H1 (cell line): ENCODE data around the gene ITPR1. TPM values are rescaled to one million over a fixed set of nuclear protein-coding genes. Genes with fewer than 3 reads are reported as not detected.

Experiments
- CTCF ChIA-PET: fragments of 300-600 bp; sonication (Branson Sonifier 250); formaldehyde crosslinking; loops from one replicate; lab custom pipeline; 2021; ENCODE audit not compliant: partially characterized antibody; lab: Charles Lee
- POLR2A ChIA-PET: fragments of 300-600 bp; sonication (Branson Sonifier 250); formaldehyde crosslinking; loops from one replicate; lab custom pipeline; 2021; ENCODE audit warnings: inconsistent platforms; ENCODE audit not compliant: partially characterized antibody; lab: Charles Lee
- DNase-seq, 2 experiments: peaks; one replicate each; pipeline versions ENCODE4 v3.0.0 to v3.0.0-alpha.2; 2010 to 2022; ENCODE audit warnings: low spot score in 2 of 2, low read depth in 1 of 2, mixed read lengths in 1 of 2
- FAIRE-seq: peaks from 2 replicates; lab custom pipeline; 2011; peaks lifted over from hg19 to GRCh38; lab: Jason Lieb, UNC
- H2AFZ ChIP-seq: 2 replicates; pipeline ENCODE4 v1.8.1; 2012; ENCODE audit warnings: low read length, inconsistent platforms
- H2AK5ac ChIP-seq: 2 replicates; pipeline ENCODE4 v1.6.1; 2013; ENCODE audit warnings: low read depth, low read length
- H2BK120ac ChIP-seq: replicated peaks from 2 replicates; pipeline ENCODE3; 2013; ENCODE audit warnings: low read depth, low read length, inconsistent platforms
- H2BK12ac ChIP-seq: 2 replicates; pipeline ENCODE4 v1.6.1; 2013; ENCODE audit warnings: low read depth, low read length
- H2BK15ac ChIP-seq: 2 replicates; pipeline ENCODE4 v1.6.1; 2013; ENCODE audit warnings: low read length
- H2BK20ac ChIP-seq: 2 replicates; pipeline ENCODE4 v1.6.1; 2013; ENCODE audit warnings: low read length
- H2BK5ac ChIP-seq: 2 replicates; pipeline ENCODE4 v1.6.1; 2013; ENCODE audit warnings: low read depth, low read length
- H3K14ac ChIP-seq: 2 replicates; pipeline ENCODE4 v1.6.1; 2013; ENCODE audit warnings: inconsistent platforms; ENCODE audit not compliant: insufficient read length
- H3K18ac ChIP-seq: 2 replicates; pipeline ENCODE4 v1.6.1; 2013; ENCODE audit warnings: low read length; ENCODE audit errors: extremely low read depth
- H3K23ac ChIP-seq: 2 replicates; pipeline ENCODE4 v1.6.1; 2013; ENCODE audit warnings: inconsistent platforms; ENCODE audit not compliant: insufficient read length
- H3K23me2 ChIP-seq: 2 replicates; pipeline ENCODE4 v1.6.1; 2013; ENCODE audit warnings: low read depth, low read length
- H3K27ac ChIP-seq: 2 replicates; pipeline ENCODE4 v1.6.1; 2011; ENCODE audit warnings: low read depth, low read length, inconsistent platforms
- H3K27me3 ChIP-seq, 4 experiments: replicated peaks in 1 of 4; 1 replicate in 1 of 4; 2 replicates in 3 of 4; pipeline versions ENCODE4 v1.6.1 to v1.8.1; 2011 to 2013; ENCODE audit warnings: low read length in 3 of 4, mild to moderate bottlenecking in 3 of 4, inconsistent platforms in 2 of 4, mixed read lengths in 2 of 4, moderate library complexity in 1 of 4; ENCODE audit not compliant: control insufficient read depth in 3 of 4, insufficient read depth in 3 of 4; ENCODE audit errors: extremely low read depth in 1 of 4
- H3K36me3 ChIP-seq, 4 experiments: 2 replicates each; pipeline versions ENCODE4 v1.6.1 to v1.8.1; 2011 to 2013; ENCODE audit warnings: mild to moderate bottlenecking in 4 of 4, low read length in 3 of 4, moderate library complexity in 2 of 4, control low read depth in 1 of 4, inconsistent platforms in 1 of 4; ENCODE audit not compliant: insufficient read depth in 4 of 4, control insufficient read depth in 2 of 4
- H3K4ac ChIP-seq: replicated peaks from 2 replicates; pipeline ENCODE3; 2013; ENCODE audit warnings: low read length, low read depth, mixed read lengths, inconsistent platforms; ENCODE audit not compliant: insufficient read length
- H3K4me1 ChIP-seq, 4 experiments: replicated peaks in 1 of 4; 1 replicate in 1 of 4; 2 replicates in 3 of 4; pipeline versions ENCODE4 v1.6.1 to v1.8.1; 2011 to 2013; ENCODE audit warnings: low read length in 3 of 4, inconsistent platforms in 2 of 4, mixed read lengths in 1 of 4; ENCODE audit not compliant: insufficient read depth in 4 of 4, control insufficient read depth in 3 of 4
- H3K4me2 ChIP-seq, 2 experiments: 2 replicates each; pipeline versions ENCODE4 v1.6.1 to v1.8.1; 2011 to 2013; ENCODE audit warnings: low read depth in 2 of 2, low read length in 2 of 2, control low read depth in 1 of 2, inconsistent platforms in 1 of 2, mild to moderate bottlenecking in 1 of 2; ENCODE audit not compliant: insufficient read depth in 1 of 2
- H3K4me3 ChIP-seq, 4 experiments: fragments of 200-600, 300-600 bp in 1 of 4; sonication (generic), shearing (Covaris generic), sonication (Bioruptor Twin) in 1 of 4; 2 replicates each; pipeline versions ENCODE4 v1.5.1 to v1.8.1; 2011 to 2016; ENCODE audit warnings: low read length in 4 of 4, low read depth in 3 of 4, control low read depth in 2 of 4, inconsistent platforms in 2 of 4, mild to moderate bottlenecking in 2 of 4, mixed read lengths in 1 of 4, moderate library complexity in 1 of 4; ENCODE audit not compliant: insufficient read depth in 2 of 4; ENCODE audit errors: extremely low read depth in 1 of 4
- H3K56ac ChIP-seq: replicated peaks from 2 replicates; pipeline ENCODE3; 2013; ENCODE audit warnings: low read depth, mild to moderate bottlenecking, mixed read lengths, low read length, inconsistent platforms; ENCODE audit not compliant: insufficient read length
- H3K79me1 ChIP-seq: 2 replicates; pipeline ENCODE4 v1.6.1; 2013; ENCODE audit warnings: low read depth, low read length, control low read depth
- H3K79me2 ChIP-seq, 2 experiments: 2 replicates each; pipeline versions ENCODE4 v1.6.1 to v1.8.1; 2012 to 2013; ENCODE audit warnings: low read length in 2 of 2, mild to moderate bottlenecking in 2 of 2, inconsistent platforms in 1 of 2; ENCODE audit not compliant: insufficient read depth in 2 of 2, control insufficient read depth in 1 of 2
- H3K9ac ChIP-seq, 4 experiments: replicated peaks in 1 of 4; 1 replicate in 1 of 4; 2 replicates in 3 of 4; pipeline versions ENCODE4 v1.6.1 to v1.8.1; 2011 to 2013; ENCODE audit warnings: low read depth in 3 of 4, low read length in 3 of 4, control low read depth in 2 of 4, mild to moderate bottlenecking in 2 of 4, moderate library complexity in 2 of 4, inconsistent platforms in 1 of 4; ENCODE audit errors: extremely low read depth in 1 of 4
- H3K9me3 ChIP-seq, 2 experiments: 2 replicates each; pipeline versions ENCODE4 v1.6.1 to v1.8.1; 2012 to 2013; ENCODE audit warnings: mild to moderate bottlenecking in 2 of 2, moderate library complexity in 2 of 2, control low read depth in 1 of 2, inconsistent platforms in 1 of 2, low read depth in 1 of 2, low read length in 1 of 2, mixed read lengths in 1 of 2; ENCODE audit not compliant: insufficient read depth in 2 of 2
- H4K20me1 ChIP-seq, 2 experiments: replicated peaks in 1 of 2; 2 replicates each; pipeline versions ENCODE3 to v1.8.1; 2011 to 2013; ENCODE audit warnings: inconsistent platforms in 2 of 2, low read length in 2 of 2, mild to moderate bottlenecking in 1 of 2; ENCODE audit not compliant: insufficient read depth in 2 of 2, control insufficient read depth in 1 of 2
- H4K5ac ChIP-seq: 2 replicates; pipeline ENCODE4 v1.6.1; 2013; ENCODE audit warnings: low read length, low read depth, mixed read lengths, inconsistent platforms; ENCODE audit not compliant: insufficient read length
- H4K8ac ChIP-seq: 2 replicates; pipeline ENCODE4 v1.8.0; 2013; ENCODE audit warnings: mild to moderate bottlenecking, moderate library complexity, low read length, inconsistent platforms; ENCODE audit not compliant: insufficient read depth; ENCODE audit errors: extremely low read depth
- H4K91ac ChIP-seq: replicated peaks from 2 replicates; pipeline ENCODE3; 2013; ENCODE audit warnings: low read length, mixed read lengths, inconsistent platforms; ENCODE audit not compliant: insufficient read length
- ASH2L ChIP-seq: fragments of 200-600, 300-600 bp; sonication (generic); IDR thresholded peaks from one replicate; pipeline ENCODE4 v1.7.1; 2017; ENCODE audit warnings: low read length
- ATF2 ChIP-seq: IDR thresholded peaks from 2 replicates; pipeline ENCODE4 v1.6.1; 2012; ENCODE audit warnings: low read length, inconsistent platforms
- CBX8 ChIP-seq: fragments of 300-800, 300-1000 bp; sonication (generic); IDR thresholded peaks from 2 replicates; pipeline ENCODE4 v1.7.1; 2016; ENCODE audit warnings: low read depth, low read length, borderline replicate concordance
- CTCF ChIP-seq, 3 experiments: IDR thresholded peaks; 1 replicate in 2 of 3; 2 replicates in 1 of 3; pipeline versions ENCODE4 v1.5.1 to v1.6.1; 2011; ENCODE audit warnings: low read length in 3 of 3, mild to moderate bottlenecking in 3 of 3, inconsistent platforms in 2 of 3, low read depth in 1 of 3, moderate library complexity in 1 of 3; ENCODE audit not compliant: insufficient read depth in 1 of 3; ENCODE audit errors: control extremely low read depth in 1 of 3
- FOSL1 ChIP-seq: IDR thresholded peaks from 2 replicates; pipeline ENCODE4 v1.6.1; 2011; ENCODE audit warnings: mild to moderate bottlenecking, low read depth, low read length, moderate library complexity; ENCODE audit not compliant: insufficient read depth
- KDM5A ChIP-seq: fragments of 200-600 bp; IDR thresholded peaks from 2 replicates; pipeline ENCODE4 v1.7.1; 2012; ENCODE audit warnings: mild to moderate bottlenecking, low read length, inconsistent platforms, mixed read lengths
- POLR2A ChIP-seq, 2 experiments: IDR thresholded peaks; 1 replicate in 1 of 2; 2 replicates in 1 of 2; pipeline ENCODE4 v1.6.1; 2011; ENCODE audit warnings: low read depth in 2 of 2, low read length in 2 of 2, mild to moderate bottlenecking in 2 of 2; ENCODE audit errors: control extremely low read depth in 1 of 2
- TCF12 ChIP-seq: IDR thresholded peaks from 2 replicates; pipeline ENCODE4 v1.6.1; 2011; ENCODE audit warnings: low read depth, mild to moderate bottlenecking, low read length
- WGBS, 2 experiments: shearing (Covaris generic) in 1 of 2; methylation state at CpG; one replicate each; pipeline versions ENCODE4 v1.1.6 to v1.1.7; 2013 to 2015; ENCODE audit warnings: low lambda C conversion rate in 2 of 2, mixed read lengths in 2 of 2, inconsistent platforms in 1 of 2, low coverage in 1 of 2, missing lambda C conversion rate in 1 of 2; ENCODE audit not compliant: insufficient replicate concordance in 2 of 2, insufficient coverage in 1 of 2, insufficient read length in 1 of 2; ENCODE audit errors: extremely low coverage in 1 of 2, missing lambda C conversion rate in 1 of 2; 5-methylcytosine and 5-hydroxymethylcytosine counted together
- polyA plus RNA-seq, 7 experiments: library from polyadenylated mRNA; depleted of rRNA in 3 of 7; stranded (reverse) in 5 of 7; unstranded in 2 of 7; fragments of >200 nt in 5 of 7; fragments of 200-250 nt in 2 of 7; gene quantifications; 1 replicate in 5 of 7; 2 replicates in 1 of 7; 4 replicates in 1 of 7; pipeline versions ENCODE4 v1.2.1 to v1.2.3, GENCODE V29; 2011 to 2013; ENCODE audit warnings: missing spikeins in 2 of 7, mixed read lengths in 2 of 7
- total RNA-seq: library from RNA; stranded (reverse); fragmentation: NEBNext Ultra II Directional; extraction: Animal tissue kit (Norgen Biotek cat#: 25700); gene quantifications from 2 replicates; pipeline ENCODE4 v1.2.1, GENCODE V29; 2021
- TF ChIP-seq, protein P1 (sequence below): IDR thresholded peaks from 2 replicates; pipeline ENCODE4 v1.6.1; 2011; ENCODE audit warnings: low read length, improper control_type of control experiment

The ITPR1 gene
- total and polyA plus RNA-seq, 2 of the 8 experiments (the other 6 are each of a cell fraction or from before 2014, with no cell fraction given), result 2.5 to 16.3 TPM

- Histone ChIP-seq H2BK5ac (no peak overlapping the region), H3K36me3 (no peaks in the 10 kb centered on the region), H3K23ac (no peak overlapping the region), H2BK120ac (no peak overlapping the region), H4K20me1 (no peaks in the 10 kb centered on the region), H3K9ac (no peak overlapping the region), H3K18ac (no peak overlapping the region), H2BK15ac (no peak overlapping the region), H3K23me2 (no peaks in the 10 kb centered on the region), H4K91ac (no peak overlapping the region), H3K79me2 (no peaks in the 10 kb centered on the region), H4K5ac (no peak overlapping the region), H4K8ac (no peak overlapping the region), H3K4me3 (no peak overlapping the region), H3K4ac (no peak overlapping the region), H3K79me1 (no peaks in the 10 kb centered on the region), H3K4me1 (peaks cover 0 to 2% (median 0%) of the 10 kb centered on the region in 4 experiments; a peak in 1 of 7 replicates), H2BK20ac (no peak overlapping the region), H2BK12ac (no peak overlapping the region), H3K4me2 (no peak overlapping the region), H3K14ac (no peak overlapping the region), H3K56ac (no peak overlapping the region), H2AFZ (no peak overlapping the region), H2AK5ac (no peak overlapping the region), H3K9me3 (no peaks in the 10 kb centered on the region), H3K27me3 (no peaks in the 10 kb centered on the region), H3K27ac (no peak overlapping the region)
- 90% methylated on average over 2 of the region's 2 CpGs; no CpG with 5 or more reads in 1 of the 2 experiments for WGBS, 2 experiments
- CTCF ChIA-PET, result interaction anchor here (0.6 to 1.9 kb wide), 8 partner anchors 9 to 223 kb away, joined by 3 to 7 read pairs (median 3); no protein-coding TSS in a partner anchor
- FAIRE-seq (no peak), DNase-seq (no peak)
- POLR2A ChIA-PET, result no interaction called here
- TF ChIP-seq KDM5A (no peak), POLR2A (IDR thresholded peaks at IDR 0.05; ENCODE audit: control extremely low read depth in 1 of 2, low read depth in 2 of 2, low read length in 2 of 2) (no peak), FOSL1 (no peak), TCF12 (no peak), ASH2L (no peak), CBX8 (no peak), ATF2 (no peak), CTCF (IDR thresholded peaks at IDR 0.05; ENCODE audit: control extremely low read depth in 1 of 3, insufficient read depth in 1 of 3, low read depth in 1 of 3, low read length in 3 of 3) (no peak)
- TF ChIP-seq, protein P1, sequence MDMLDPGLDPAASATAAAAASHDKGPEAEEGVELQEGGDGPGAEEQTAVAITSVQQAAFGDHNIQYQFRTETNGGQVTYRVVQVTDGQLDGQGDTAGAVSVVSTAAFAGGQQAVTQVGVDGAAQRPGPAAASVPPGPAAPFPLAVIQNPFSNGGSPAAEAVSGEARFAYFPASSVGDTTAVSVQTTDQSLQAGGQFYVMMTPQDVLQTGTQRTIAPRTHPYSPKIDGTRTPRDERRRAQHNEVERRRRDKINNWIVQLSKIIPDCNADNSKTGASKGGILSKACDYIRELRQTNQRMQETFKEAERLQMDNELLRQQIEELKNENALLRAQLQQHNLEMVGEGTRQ, result no peak
Observed at GRCh38 chr3:4573153-4573552, 80.0 kb downstream of the ITPR1 start.
